Vagina (tissue), 2 donors: Measurements from ENCODE around the gene PXDN.

ENCODE experiments used
- POLR2A ChIP-seq, 2 donors: fragments of 450-650 bp; IDR thresholded peaks; one replicate each; pipeline ENCODE4 v1.6.1; 2017; ENCODE audit warnings: antibody characterized with exemption in 2 of 2, mild to moderate bottlenecking in 2 of 2, moderate library complexity in 2 of 2
- POLR2AphosphoS5 ChIP-seq, 2 donors: sonication (generic); formaldehyde crosslinking; IDR thresholded peaks; one replicate each; pipeline ENCODE4 v1.9.0; 2017; ENCODE audit warnings: antibody characterized with exemption in 2 of 2, mild to moderate bottlenecking in 2 of 2, low read depth in 1 of 2; ENCODE audit not compliant: insufficient read depth in 1 of 2
- TF ChIP-seq, protein P1 (sequence below), 3 experiments: fragments of 450-650 bp in 2 of 3; fragments of 200-600 bp in 1 of 3; sonication (generic) in 1 of 3; IDR thresholded peaks; one replicate each; pipeline ENCODE4 v1.5.1; 2017 to 2019; ENCODE audit warnings: antibody characterized with exemption in 3 of 3, mild to moderate bottlenecking in 2 of 3, moderate library complexity in 2 of 3

DNA sequence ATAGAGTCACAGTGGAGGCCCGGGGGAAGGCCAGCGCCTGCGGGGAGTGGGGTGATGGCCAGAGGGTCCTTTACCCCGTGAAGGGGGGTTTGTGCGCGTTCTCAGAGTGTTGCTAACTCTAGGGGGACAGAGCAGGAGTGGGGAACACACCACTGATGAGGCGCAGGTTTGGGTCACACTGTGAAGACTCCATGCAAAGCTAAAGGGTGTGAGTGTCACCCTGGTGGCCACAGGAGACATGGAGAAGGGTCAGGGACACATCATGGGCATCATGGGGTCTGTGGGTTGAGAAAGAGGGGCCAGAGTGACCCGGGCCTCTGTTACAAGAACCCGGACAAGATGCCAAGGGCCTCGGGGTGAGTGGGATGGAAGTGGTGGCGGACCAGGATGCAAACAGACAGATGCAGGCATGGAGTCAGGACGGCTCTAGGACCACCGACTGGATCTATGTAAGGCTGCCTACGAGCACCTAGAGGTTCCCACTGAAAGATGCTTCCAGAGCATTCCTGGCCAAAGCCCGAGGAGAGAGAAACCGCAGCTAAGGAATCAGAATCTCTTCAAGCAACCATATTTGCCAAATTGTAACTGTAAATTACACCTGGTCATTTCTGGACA is 84.3 kb downstream of the PXDN start:
- TF ChIP-seq POLR2AphosphoS5 (IDR thresholded peaks at IDR 0.05; ENCODE audit: insufficient read depth in 1 of 2, low read depth in 1 of 2) (no peak), POLR2A (IDR thresholded peaks at IDR 0.05) (no peak)
- TF ChIP-seq, protein P1, sequence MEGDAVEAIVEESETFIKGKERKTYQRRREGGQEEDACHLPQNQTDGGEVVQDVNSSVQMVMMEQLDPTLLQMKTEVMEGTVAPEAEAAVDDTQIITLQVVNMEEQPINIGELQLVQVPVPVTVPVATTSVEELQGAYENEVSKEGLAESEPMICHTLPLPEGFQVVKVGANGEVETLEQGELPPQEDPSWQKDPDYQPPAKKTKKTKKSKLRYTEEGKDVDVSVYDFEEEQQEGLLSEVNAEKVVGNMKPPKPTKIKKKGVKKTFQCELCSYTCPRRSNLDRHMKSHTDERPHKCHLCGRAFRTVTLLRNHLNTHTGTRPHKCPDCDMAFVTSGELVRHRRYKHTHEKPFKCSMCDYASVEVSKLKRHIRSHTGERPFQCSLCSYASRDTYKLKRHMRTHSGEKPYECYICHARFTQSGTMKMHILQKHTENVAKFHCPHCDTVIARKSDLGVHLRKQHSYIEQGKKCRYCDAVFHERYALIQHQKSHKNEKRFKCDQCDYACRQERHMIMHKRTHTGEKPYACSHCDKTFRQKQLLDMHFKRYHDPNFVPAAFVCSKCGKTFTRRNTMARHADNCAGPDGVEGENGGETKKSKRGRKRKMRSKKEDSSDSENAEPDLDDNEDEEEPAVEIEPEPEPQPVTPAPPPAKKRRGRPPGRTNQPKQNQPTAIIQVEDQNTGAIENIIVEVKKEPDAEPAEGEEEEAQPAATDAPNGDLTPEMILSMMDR (IDR thresholded peaks at IDR 0.05), result no peak
